ENCODE measurements around the gene DEK.

- TF ChIP-seq EZH2phosphoT487 (IDR thresholded peaks at IDR 0.05; ENCODE audit: borderline replicate concordance, low read depth, low read length) = no peak
- TF ChIP-seq, protein P1, sequence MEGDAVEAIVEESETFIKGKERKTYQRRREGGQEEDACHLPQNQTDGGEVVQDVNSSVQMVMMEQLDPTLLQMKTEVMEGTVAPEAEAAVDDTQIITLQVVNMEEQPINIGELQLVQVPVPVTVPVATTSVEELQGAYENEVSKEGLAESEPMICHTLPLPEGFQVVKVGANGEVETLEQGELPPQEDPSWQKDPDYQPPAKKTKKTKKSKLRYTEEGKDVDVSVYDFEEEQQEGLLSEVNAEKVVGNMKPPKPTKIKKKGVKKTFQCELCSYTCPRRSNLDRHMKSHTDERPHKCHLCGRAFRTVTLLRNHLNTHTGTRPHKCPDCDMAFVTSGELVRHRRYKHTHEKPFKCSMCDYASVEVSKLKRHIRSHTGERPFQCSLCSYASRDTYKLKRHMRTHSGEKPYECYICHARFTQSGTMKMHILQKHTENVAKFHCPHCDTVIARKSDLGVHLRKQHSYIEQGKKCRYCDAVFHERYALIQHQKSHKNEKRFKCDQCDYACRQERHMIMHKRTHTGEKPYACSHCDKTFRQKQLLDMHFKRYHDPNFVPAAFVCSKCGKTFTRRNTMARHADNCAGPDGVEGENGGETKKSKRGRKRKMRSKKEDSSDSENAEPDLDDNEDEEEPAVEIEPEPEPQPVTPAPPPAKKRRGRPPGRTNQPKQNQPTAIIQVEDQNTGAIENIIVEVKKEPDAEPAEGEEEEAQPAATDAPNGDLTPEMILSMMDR (conservative IDR thresholded peaks at IDR 0.05; ENCODE audit: low read length) = no peak
These were observed 25.0 kb upstream of the DEK start for GRCh38 chr6:18289283-18289682.

All from OCI-LY7 (cell line).